HS-5 (cell line): ENCODE data around the gene RASAL3.
A peak's percentile ranks its signal among the peaks of the same experiment; 100 is the strongest.

Experiments used
- DNase-seq: peaks from one replicate; pipeline ENCODE4 v3.0.0-alpha.2; 2012; ENCODE audit warnings: low read depth

The RASAL3 gene

GRCh38 chr19:15432629-15433518 lies 31.5 kb downstream of the RASAL3 start:
- no peak for DNase-seq

- no peak for DNase-seq
Observed at GRCh38 chr19:15432018-15432494, 32.3 kb downstream of the RASAL3 start.

- DNase-seq: no peak
Observed at GRCh38 chr19:15431396-15432017, 32.8 kb downstream of the RASAL3 start.

GRCh38 chr19:15430526-15431120 lies 33.7 kb downstream of the RASAL3 start:
- no peak for DNase-seq

GRCh38 chr19:15429825-15430467 lies 34.4 kb downstream of the RASAL3 start:
- no peak for DNase-seq

GRCh38 chr19:15428956-15429824 lies 35.2 kb downstream of the RASAL3 start:
- no peak for DNase-seq

- DNase-seq: no peak
Observed at GRCh38 chr19:15427991-15428471, 36.3 kb downstream of the RASAL3 start.

GRCh38 chr19:15427350-15427700 lies 37.0 kb downstream of the RASAL3 start:
- no peak for DNase-seq

GRCh38 chr19:15426485-15427349 lies 37.6 kb downstream of the RASAL3 start:
- DNase-seq: no peak

- no peak for DNase-seq
Observed at GRCh38 chr19:15425321-15425950, 38.9 kb downstream of the RASAL3 start.

GRCh38 chr19:15424692-15425272 lies 39.6 kb downstream of the RASAL3 start:
- no peak for DNase-seq

- no peak for DNase-seq
Observed at GRCh38 chr19:15424121-15424520, 40.2 kb downstream of the RASAL3 start.

- DNase-seq: no peak
Observed at GRCh38 chr19:15423130-15423529, 41.2 kb downstream of the RASAL3 start.

- DNase-seq: no peak
Observed at GRCh38 chr19:15422296-15423075, 41.9 kb downstream of the RASAL3 start.

- DNase-seq: no peak
Observed at GRCh38 chr19:15421721-15422260, 42.6 kb downstream of the RASAL3 start.

GRCh38 chr19:15421136-15421695 lies 43.1 kb downstream of the RASAL3 start:
- DNase-seq: no peak

- peak; percentile 32 for DNase-seq
Observed at GRCh38 chr19:15419413-15420025, 44.8 kb downstream of the RASAL3 start.
